ENCODE data around the gene RIPOR3.
"Not testable (repeated sequence)": the region's sequence is repeated elsewhere in the genome, so short reads cannot be mapped to it uniquely, and the experiment has no call there.

RIPOR3 gene

GRCh38 chr20:50724851-50725723 is 33.7 kb upstream of the RIPOR3 start:
- DNase-seq, result no peak

GRCh38 chr20:50724112-50724725 is 32.9 kb upstream of the RIPOR3 start:
- DNase-seq, result no peak

- no peak for DNase-seq
These were observed 32.3 kb upstream of the RIPOR3 start for GRCh38 chr20:50723672-50724071.

GRCh38 chr20:50722424-50723155 is 31.2 kb upstream of the RIPOR3 start:
- DNase-seq, result no peak

- no peak for DNase-seq
These were observed 30.5 kb upstream of the RIPOR3 start for GRCh38 chr20:50721881-50722281.

- no peak for DNase-seq
These were observed 29.2 kb upstream of the RIPOR3 start for GRCh38 chr20:50720582-50720981.

GRCh38 chr20:50720026-50720425 is 28.7 kb upstream of the RIPOR3 start:
- DNase-seq, result no peak

- no peak for DNase-seq
These were observed 28.0 kb upstream of the RIPOR3 start for GRCh38 chr20:50719328-50719727.

GRCh38 chr20:50717974-50718761 is 26.8 kb upstream of the RIPOR3 start:
- DNase-seq, result no peak

GRCh38 chr20:50717312-50717711 is 26.0 kb upstream of the RIPOR3 start:
- DNase-seq, result no peak

- no peak for DNase-seq
These were observed 25.2 kb upstream of the RIPOR3 start for GRCh38 chr20:50716518-50716917.

GRCh38 chr20:50715694-50716093 is 24.4 kb upstream of the RIPOR3 start:
- no peak for DNase-seq

GRCh38 chr20:50714426-50714825 is 23.1 kb upstream of the RIPOR3 start:
- not testable (repeated sequence) for DNase-seq

GRCh38 chr20:50713657-50714101 is 22.3 kb upstream of the RIPOR3 start:
- no peak for DNase-seq

GRCh38 chr20:50712771-50713656 is 21.7 kb upstream of the RIPOR3 start:
- no peak for DNase-seq

- DNase-seq, result no peak
These were observed 19.9 kb upstream of the RIPOR3 start for GRCh38 chr20:50711113-50711825.

GRCh38 chr20:50710492-50711063 is 19.2 kb upstream of the RIPOR3 start:
- no peak for DNase-seq

- DNase-seq, result no peak
These were observed 18.3 kb upstream of the RIPOR3 start for GRCh38 chr20:50709636-50709973.

- DNase-seq, result no peak
These were observed 17.7 kb upstream of the RIPOR3 start for GRCh38 chr20:50708845-50709635.

- DNase-seq, result no peak
These were observed 13.6 kb upstream of the RIPOR3 start for GRCh38 chr20:50704971-50705370.

All from activated effector memory CD4-positive, alpha-beta T cell treated with Interleukin-2 at 50 U/mL for 16 hours (primary cell).